ENCODE data around the gene MPZL3.

Gene MPZL3

DNA sequence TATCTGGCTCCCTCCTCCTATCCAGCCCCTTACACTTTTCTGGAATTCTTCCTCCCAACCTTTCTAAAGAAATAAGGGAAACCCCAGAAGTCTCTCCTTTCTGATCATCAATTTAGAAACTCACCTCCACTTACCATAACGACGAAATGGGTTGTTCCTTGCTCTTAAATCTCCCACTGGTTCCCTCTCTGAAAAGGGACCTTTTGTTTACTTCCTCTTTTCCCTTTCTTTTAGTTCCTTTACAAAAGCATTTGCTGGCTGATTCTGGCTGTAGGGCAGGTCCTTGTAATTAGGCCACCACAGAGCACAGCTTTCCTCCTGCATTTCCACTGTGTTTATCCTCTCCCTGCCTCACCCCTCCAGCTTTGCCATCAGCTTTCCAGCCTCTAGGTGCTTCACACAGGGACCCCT is 39.4 kb downstream of the MPZL3 start:
- in situ Hi-C loops (cut with MboI; ENCODE audit: low pct_unique_long_range_greater_than_20kb, low sequenced_read_pairs, unreplicated experiment), result no loop called here
- DNase-seq (ENCODE audit: low spot score), result no peak
- TF ChIP-seq, protein P1, sequence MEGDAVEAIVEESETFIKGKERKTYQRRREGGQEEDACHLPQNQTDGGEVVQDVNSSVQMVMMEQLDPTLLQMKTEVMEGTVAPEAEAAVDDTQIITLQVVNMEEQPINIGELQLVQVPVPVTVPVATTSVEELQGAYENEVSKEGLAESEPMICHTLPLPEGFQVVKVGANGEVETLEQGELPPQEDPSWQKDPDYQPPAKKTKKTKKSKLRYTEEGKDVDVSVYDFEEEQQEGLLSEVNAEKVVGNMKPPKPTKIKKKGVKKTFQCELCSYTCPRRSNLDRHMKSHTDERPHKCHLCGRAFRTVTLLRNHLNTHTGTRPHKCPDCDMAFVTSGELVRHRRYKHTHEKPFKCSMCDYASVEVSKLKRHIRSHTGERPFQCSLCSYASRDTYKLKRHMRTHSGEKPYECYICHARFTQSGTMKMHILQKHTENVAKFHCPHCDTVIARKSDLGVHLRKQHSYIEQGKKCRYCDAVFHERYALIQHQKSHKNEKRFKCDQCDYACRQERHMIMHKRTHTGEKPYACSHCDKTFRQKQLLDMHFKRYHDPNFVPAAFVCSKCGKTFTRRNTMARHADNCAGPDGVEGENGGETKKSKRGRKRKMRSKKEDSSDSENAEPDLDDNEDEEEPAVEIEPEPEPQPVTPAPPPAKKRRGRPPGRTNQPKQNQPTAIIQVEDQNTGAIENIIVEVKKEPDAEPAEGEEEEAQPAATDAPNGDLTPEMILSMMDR (IDR thresholded peaks at IDR 0.05; ENCODE audit: extremely low read depth, insufficient read depth, missing control alignments), result no peak

DNA sequence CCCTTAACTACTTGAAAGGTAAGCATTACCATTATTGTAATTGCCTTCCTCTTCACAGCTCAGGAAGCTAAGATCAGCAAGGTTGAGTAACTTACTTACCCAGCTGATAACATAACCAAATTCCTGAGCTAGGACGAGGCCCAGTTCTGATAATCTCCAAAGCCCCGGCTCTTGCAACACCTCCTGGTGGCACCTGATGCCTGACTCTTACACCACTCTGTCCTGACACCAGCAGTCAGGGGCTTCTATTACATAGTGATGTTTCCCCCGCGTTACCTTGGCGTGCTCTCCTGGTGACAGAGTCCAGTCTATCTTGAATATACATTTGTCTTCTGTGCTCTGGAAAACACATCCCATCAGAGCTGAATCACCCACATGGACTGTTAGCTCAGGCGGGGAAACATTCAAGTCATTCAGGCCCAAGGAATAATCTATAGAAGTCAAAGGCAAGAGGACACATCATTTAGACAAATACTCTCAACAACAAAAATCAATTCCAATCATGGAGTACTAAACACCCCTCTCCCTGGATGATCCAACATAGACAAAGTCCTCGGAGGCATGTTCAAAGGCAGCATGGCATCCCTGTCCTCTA is 39.9 kb downstream of the MPZL3 start:
- DNase-seq (ENCODE audit: low spot score), result no peak
- in situ Hi-C loops (cut with MboI; ENCODE audit: low pct_unique_long_range_greater_than_20kb, low sequenced_read_pairs, unreplicated experiment), result no loop called here
- TF ChIP-seq, protein P1 (IDR thresholded peaks at IDR 0.05; ENCODE audit: extremely low read depth, insufficient read depth, missing control alignments), result no peak

DNA sequence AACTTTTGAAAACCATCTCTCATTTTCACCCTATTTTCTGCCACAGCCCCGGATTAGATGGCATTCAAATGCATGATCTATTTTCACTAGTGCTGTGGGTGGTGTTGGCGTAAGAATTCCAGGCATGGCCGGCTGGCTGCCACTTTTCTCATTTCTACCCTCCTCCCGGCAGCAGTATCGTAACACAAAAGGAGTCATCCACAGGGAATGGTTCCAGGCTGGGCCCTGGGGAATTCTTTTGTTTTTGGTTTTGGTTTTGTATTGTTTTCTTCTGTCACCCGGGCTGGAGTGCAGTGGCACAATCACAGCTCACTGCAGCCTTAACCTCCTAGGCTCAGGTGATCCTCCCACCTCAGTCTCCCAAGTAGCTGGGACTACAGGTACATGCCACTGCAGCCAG is 41.2 kb downstream of the MPZL3 start:
- in situ Hi-C loops (cut with MboI; ENCODE audit: low pct_unique_long_range_greater_than_20kb, low sequenced_read_pairs, unreplicated experiment), result no loop called here
- TF ChIP-seq, protein P1 (IDR thresholded peaks at IDR 0.05; ENCODE audit: extremely low read depth, insufficient read depth, missing control alignments), result no peak
- no peak for DNase-seq (ENCODE audit: low spot score)

DNA sequence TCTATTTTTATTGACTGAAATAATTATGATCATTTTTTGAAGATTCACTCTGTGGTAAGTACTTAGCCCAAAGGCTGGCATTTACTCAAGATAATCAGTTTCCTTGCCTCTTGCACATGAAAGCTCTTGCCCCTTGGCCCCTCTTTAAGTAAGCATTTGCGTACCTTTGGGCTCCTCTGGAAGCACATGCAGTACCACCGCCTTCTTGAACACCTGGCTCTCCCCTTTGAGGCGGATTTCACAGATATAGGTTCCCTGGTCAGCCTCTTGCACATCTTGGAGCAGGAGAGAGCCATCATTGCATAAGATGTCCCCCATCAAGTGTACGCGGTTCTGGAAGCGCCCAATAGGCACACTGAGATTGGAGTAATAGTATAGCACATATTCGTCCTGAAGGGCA is 41.8 kb downstream of the MPZL3 start:
- in situ Hi-C loops (cut with MboI; ENCODE audit: low pct_unique_long_range_greater_than_20kb, low sequenced_read_pairs, unreplicated experiment), result no loop called here
- TF ChIP-seq, protein P1 (IDR thresholded peaks at IDR 0.05; ENCODE audit: extremely low read depth, insufficient read depth, missing control alignments), result no peak
- DNase-seq (ENCODE audit: low spot score), result no peak

DNA sequence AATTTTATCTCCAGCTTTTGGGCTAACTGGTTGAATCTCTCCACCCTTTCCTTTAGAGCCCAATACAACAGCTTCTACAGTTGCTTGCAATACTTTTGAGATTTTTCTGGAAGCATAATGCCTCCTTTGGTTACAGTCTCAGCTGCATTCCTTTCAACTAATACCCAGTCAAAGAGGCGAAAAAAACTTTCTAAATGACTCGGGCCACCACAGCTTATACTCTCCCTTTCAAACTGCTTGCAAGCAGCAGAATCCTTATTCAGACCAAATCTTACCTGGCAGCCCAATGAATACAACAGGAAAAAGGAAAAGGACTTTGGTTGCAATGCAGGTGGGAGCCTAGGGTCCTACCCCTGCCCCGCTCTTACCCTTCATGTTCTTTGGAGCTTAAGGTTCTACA is 43.1 kb downstream of the MPZL3 start:
- no peak for DNase-seq (ENCODE audit: low spot score)
- in situ Hi-C loops (cut with MboI; ENCODE audit: low pct_unique_long_range_greater_than_20kb, low sequenced_read_pairs, unreplicated experiment), result no loop called here
- TF ChIP-seq, protein P1 (IDR thresholded peaks at IDR 0.05; ENCODE audit: extremely low read depth, insufficient read depth, missing control alignments), result no peak

DNA sequence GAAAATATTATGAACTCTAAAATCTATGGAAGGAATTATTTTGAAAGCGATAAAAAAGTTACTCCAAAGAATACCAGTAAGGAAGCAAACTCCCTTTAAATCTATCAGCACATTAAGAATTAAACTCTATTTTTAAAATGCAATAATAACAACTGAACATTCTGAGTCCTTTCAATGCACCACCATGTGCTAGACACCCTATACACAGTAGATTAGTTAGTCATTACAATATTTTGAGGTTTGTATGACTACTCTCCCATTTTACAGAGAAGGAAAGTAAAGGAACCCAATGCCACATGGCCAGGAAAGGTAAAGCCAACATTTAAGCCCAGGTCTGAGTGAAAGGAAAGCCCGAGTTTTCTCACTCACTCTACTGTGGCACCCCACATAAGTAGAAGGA is 45.1 kb downstream of the MPZL3 start:
- DNase-seq (ENCODE audit: low spot score), result no peak
- in situ Hi-C loops (cut with MboI; ENCODE audit: low pct_unique_long_range_greater_than_20kb, low sequenced_read_pairs, unreplicated experiment), result no loop called here
- TF ChIP-seq, protein P1 (IDR thresholded peaks at IDR 0.05; ENCODE audit: extremely low read depth, insufficient read depth, missing control alignments), result no peak

All from GM13977 (cell line).